ENCODE data around the gene MLIP. TPM values are rescaled to one million over a fixed set of nuclear protein-coding genes. Genes with fewer than 3 reads are reported as not detected.

Gene MLIP
- total RNA-seq, 1 donor from 2014 or later = 0.44 TPM

DNA sequence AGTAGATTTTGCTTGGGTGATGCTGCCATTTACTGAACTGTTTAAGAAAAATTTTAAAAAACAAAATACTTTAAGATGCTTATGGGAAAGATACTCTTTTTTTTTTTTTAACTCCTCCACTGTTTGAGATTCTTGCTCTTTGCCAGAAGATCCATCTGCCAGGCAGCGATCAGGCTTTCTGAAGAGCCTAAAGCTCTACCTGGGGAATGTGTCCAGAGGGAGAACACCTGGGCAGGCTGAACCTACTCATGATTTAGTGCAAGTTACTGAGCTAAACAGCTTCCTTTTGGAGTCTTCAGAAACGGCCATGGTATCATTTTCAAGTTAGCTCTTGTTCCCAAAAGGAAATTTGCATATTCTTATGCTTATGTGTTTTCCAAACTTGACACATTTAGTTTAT, 23.5 kb upstream of the MLIP start:
- TF ChIP-seq, protein P1, sequence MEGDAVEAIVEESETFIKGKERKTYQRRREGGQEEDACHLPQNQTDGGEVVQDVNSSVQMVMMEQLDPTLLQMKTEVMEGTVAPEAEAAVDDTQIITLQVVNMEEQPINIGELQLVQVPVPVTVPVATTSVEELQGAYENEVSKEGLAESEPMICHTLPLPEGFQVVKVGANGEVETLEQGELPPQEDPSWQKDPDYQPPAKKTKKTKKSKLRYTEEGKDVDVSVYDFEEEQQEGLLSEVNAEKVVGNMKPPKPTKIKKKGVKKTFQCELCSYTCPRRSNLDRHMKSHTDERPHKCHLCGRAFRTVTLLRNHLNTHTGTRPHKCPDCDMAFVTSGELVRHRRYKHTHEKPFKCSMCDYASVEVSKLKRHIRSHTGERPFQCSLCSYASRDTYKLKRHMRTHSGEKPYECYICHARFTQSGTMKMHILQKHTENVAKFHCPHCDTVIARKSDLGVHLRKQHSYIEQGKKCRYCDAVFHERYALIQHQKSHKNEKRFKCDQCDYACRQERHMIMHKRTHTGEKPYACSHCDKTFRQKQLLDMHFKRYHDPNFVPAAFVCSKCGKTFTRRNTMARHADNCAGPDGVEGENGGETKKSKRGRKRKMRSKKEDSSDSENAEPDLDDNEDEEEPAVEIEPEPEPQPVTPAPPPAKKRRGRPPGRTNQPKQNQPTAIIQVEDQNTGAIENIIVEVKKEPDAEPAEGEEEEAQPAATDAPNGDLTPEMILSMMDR (IDR thresholded peaks at IDR 0.05; ENCODE audit: partially characterized antibody, unreplicated experiment) = no peak
- Mint-ChIP-seq H3K4me1 (ENCODE audit: low read depth, unreplicated experiment) (peaks cover 21% of the 10 kb centered on the region), H3K9me3 (ENCODE audit: unreplicated experiment) (peaks cover 8% of the 10 kb centered on the region), H3K27ac (ENCODE audit: unreplicated experiment) (no peak overlapping the region), H3K27me3 (ENCODE audit: unreplicated experiment) (peaks cover 1% of the 10 kb centered on the region), H3K36me3 (ENCODE audit: unreplicated experiment) (no peaks in the 10 kb centered on the region), H3K4me3 (ENCODE audit: unreplicated experiment) (no peak overlapping the region)
- DNase-seq = no peak

DNA sequence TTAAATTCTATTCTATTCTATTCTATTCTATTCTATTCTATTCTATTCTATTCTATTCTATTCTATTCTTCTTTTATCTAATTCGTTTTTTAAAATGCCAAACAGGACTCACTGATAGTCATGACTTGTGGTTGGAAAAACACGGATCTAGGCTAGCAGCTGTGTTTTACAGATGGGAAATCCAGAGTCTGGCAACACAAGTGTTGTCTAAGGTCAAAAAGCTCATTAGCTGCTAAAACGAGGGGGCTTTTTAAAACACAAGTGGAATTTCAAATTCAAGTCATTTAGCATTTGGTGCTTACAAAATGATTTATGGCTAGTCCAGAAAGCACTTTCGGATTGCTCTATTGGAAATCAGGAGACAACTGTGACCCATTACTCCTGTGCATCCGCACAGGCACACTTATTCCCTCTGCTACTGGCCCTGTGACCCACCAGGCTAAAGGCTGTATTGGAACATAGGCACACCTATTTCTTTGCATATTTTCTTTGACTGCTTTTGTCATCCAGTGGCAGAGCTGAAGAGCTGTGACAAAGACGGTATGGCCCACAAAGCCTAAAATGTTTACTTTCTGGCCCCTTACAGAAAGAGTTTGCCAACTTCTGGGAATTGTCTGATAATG, 17.8 kb upstream of the MLIP start:
- Mint-ChIP-seq H3K4me3 (ENCODE audit: unreplicated experiment) (no peak overlapping the region), H3K36me3 (ENCODE audit: unreplicated experiment) (no peaks in the 10 kb centered on the region), H3K9me3 (ENCODE audit: unreplicated experiment) (peaks cover 1% of the 10 kb centered on the region), H3K27me3 (ENCODE audit: unreplicated experiment) (no peaks in the 10 kb centered on the region), H3K27ac (ENCODE audit: unreplicated experiment) (no peak overlapping the region), H3K4me1 (ENCODE audit: low read depth, unreplicated experiment) (peaks cover 18% of the 10 kb centered on the region)
- no peak for DNase-seq
- TF ChIP-seq, protein P1 (IDR thresholded peaks at IDR 0.05; ENCODE audit: partially characterized antibody, unreplicated experiment) = no peak

DNA sequence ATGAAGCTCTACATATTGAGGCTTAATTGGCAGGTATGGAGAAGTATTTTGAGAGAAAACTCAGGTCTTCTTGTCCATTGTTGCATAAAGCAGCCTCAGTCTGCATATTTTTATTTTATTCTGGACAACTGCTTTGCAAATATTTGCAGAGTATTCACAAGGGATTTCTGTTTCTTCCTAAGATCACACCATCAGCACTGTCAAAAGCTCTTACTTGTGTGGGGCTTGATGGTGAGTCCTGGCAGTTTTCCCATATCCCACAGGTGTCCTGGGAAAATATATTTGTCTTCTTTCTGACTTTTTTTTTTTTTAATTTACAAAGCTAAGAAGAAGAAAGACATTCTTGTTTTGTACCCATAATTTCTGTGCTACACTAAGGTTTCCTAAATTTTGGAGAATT, 16.9 kb upstream of the MLIP start:
- H3K4me1 Mint-ChIP-seq (ENCODE audit: low read depth, unreplicated experiment) = peaks cover 18% of the 10 kb centered on the region
- H3K27me3 Mint-ChIP-seq (ENCODE audit: unreplicated experiment) = no peaks in the 10 kb centered on the region
- no peaks in the 10 kb centered on the region for H3K36me3 Mint-ChIP-seq (ENCODE audit: unreplicated experiment)
- no peak overlapping the region for H3K27ac Mint-ChIP-seq (ENCODE audit: unreplicated experiment)
- DNase-seq = no peak
- peaks cover 1% of the 10 kb centered on the region for H3K9me3 Mint-ChIP-seq (ENCODE audit: unreplicated experiment)
- H3K4me3 Mint-ChIP-seq (ENCODE audit: unreplicated experiment) = no peak overlapping the region
- TF ChIP-seq, protein P1 (IDR thresholded peaks at IDR 0.05; ENCODE audit: partially characterized antibody, unreplicated experiment) = no peak

DNA sequence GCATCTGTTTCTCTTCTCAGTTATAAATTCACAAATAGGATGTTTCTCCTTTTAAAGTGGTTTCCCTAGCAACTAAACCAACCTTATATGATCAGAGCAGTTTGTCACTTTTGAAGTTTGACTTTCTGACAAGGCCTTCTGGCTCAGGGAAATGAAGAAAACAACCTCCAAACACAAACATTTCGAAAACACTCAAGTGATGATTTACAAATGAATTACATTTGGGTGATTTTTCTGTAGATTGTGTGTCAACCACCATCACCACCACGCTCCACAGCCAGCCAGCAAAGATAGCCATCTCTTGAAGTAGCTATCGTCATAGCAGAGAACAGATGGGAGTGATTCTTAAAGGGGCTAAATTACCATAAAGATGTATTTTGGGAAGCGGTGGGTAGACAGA, 16.5 kb upstream of the MLIP start:
- Mint-ChIP-seq H3K27me3 (ENCODE audit: unreplicated experiment) (no peaks in the 10 kb centered on the region), H3K4me1 (ENCODE audit: low read depth, unreplicated experiment) (peaks cover 18% of the 10 kb centered on the region), H3K27ac (ENCODE audit: unreplicated experiment) (no peak overlapping the region), H3K36me3 (ENCODE audit: unreplicated experiment) (no peaks in the 10 kb centered on the region), H3K9me3 (ENCODE audit: unreplicated experiment) (peaks cover 1% of the 10 kb centered on the region), H3K4me3 (ENCODE audit: unreplicated experiment) (no peak overlapping the region)
- no peak for DNase-seq
- TF ChIP-seq, protein P1 (IDR thresholded peaks at IDR 0.05; ENCODE audit: partially characterized antibody, unreplicated experiment) = no peak

DNA sequence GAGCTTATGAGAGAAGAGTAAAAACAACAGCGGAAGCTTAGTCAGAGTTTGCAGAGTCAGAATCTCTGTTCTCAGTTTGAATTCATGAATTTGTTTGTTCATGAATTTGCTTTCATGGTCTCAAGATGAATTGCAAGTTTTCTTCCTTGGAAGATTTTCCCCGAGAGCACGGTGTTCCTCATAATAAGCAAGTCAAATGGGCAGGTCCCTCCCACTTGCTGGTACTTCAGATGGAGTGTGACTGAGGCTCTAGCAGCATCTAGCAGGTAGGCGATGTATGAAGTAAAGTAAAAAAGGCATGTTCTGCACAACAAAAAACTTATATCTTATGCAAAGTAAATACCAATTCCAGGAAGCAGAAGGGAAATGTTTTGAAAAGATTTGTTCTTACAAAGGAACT, 15.5 kb upstream of the MLIP start:
- no peak for DNase-seq
- Mint-ChIP-seq H3K27ac (ENCODE audit: unreplicated experiment) (no peak overlapping the region), H3K4me1 (ENCODE audit: low read depth, unreplicated experiment) (peaks cover 18% of the 10 kb centered on the region), H3K27me3 (ENCODE audit: unreplicated experiment) (no peaks in the 10 kb centered on the region), H3K36me3 (ENCODE audit: unreplicated experiment) (no peaks in the 10 kb centered on the region), H3K4me3 (ENCODE audit: unreplicated experiment) (no peak overlapping the region), H3K9me3 (ENCODE audit: unreplicated experiment) (peaks cover 1% of the 10 kb centered on the region)
- TF ChIP-seq, protein P1 (IDR thresholded peaks at IDR 0.05; ENCODE audit: partially characterized antibody, unreplicated experiment) = no peak
